Trophoblast cell (in vitro differentiated cells and primary cell): ENCODE results near the gene KDM5B.

Experiments
- DNase-seq, 2 donors: peaks; one replicate each; pipeline ENCODE4 v3.0.0-alpha.2; 2016
- H2AFZ ChIP-seq: 2 replicates; pipeline ENCODE4 v1.6.1; 2013; ENCODE audit warnings: low read length, moderate library complexity, mild to moderate bottlenecking; ENCODE audit not compliant: insufficient read depth, poor library complexity
- H2AK5ac ChIP-seq: 2 replicates; pipeline ENCODE4 v1.6.1; 2013; ENCODE audit warnings: mild to moderate bottlenecking, low read length
- H2BK120ac ChIP-seq: 2 replicates; pipeline ENCODE4 v1.6.1; 2013; ENCODE audit warnings: low read length, mild to moderate bottlenecking, moderate library complexity; ENCODE audit not compliant: insufficient read depth, poor library complexity
- H2BK12ac ChIP-seq: 2 replicates; pipeline ENCODE4 v1.6.1; 2013; ENCODE audit warnings: mild to moderate bottlenecking, low read length, moderate library complexity
- H2BK5ac ChIP-seq: 2 replicates; pipeline ENCODE4 v1.6.1; 2013; ENCODE audit warnings: low read length, low read depth, moderate library complexity, mild to moderate bottlenecking; ENCODE audit not compliant: poor library complexity
- H3K14ac ChIP-seq: 2 replicates; pipeline ENCODE4 v1.6.1; 2013; ENCODE audit warnings: mild to moderate bottlenecking, low read length
- H3K18ac ChIP-seq: 2 replicates; pipeline ENCODE4 v1.6.1; 2013; ENCODE audit warnings: mild to moderate bottlenecking, low read length
- H3K23ac ChIP-seq: 2 replicates; pipeline ENCODE4 v1.6.1; 2013; ENCODE audit warnings: low read length
- H3K27ac ChIP-seq: 2 replicates; pipeline ENCODE4 v1.5.1; 2013; ENCODE audit warnings: low read depth, mild to moderate bottlenecking, inconsistent platforms, low read length, moderate library complexity
- H3K27me3 ChIP-seq: 2 replicates; pipeline ENCODE4 v1.6.1; 2013; ENCODE audit warnings: inconsistent platforms, mild to moderate bottlenecking, low read length, moderate library complexity; ENCODE audit not compliant: insufficient read depth
- H3K36me3 ChIP-seq, 2 experiments: 1 replicate in 1 of 2; 2 replicates in 1 of 2; pipeline ENCODE4 v1.6.1; 2013; ENCODE audit warnings: low read length in 2 of 2, mild to moderate bottlenecking in 2 of 2, moderate library complexity in 1 of 2; ENCODE audit not compliant: insufficient read depth in 2 of 2, control insufficient read depth in 1 of 2
- H3K4ac ChIP-seq: 2 replicates; pipeline ENCODE4 v1.6.1; 2013; ENCODE audit warnings: low read depth, mild to moderate bottlenecking, low read length, moderate library complexity
- H3K4me1 ChIP-seq, 2 experiments: 1 replicate in 1 of 2; 2 replicates in 1 of 2; pipeline ENCODE4 v1.6.1; 2013; ENCODE audit warnings: low read length in 2 of 2, mild to moderate bottlenecking in 2 of 2, moderate library complexity in 1 of 2; ENCODE audit not compliant: insufficient read depth in 2 of 2, control insufficient read depth in 1 of 2
- H3K4me2 ChIP-seq: 2 replicates; pipeline ENCODE4 v1.6.1; 2013; ENCODE audit warnings: inconsistent platforms, mild to moderate bottlenecking, low read length, moderate library complexity
- H3K4me3 ChIP-seq: 2 replicates; pipeline ENCODE4 v1.5.1; 2013; ENCODE audit warnings: mild to moderate bottlenecking, low read depth, low read length, inconsistent platforms
- H3K79me1 ChIP-seq: one replicate; pipeline ENCODE4 v1.6.1; 2013; ENCODE audit warnings: low read length
- H3K79me2 ChIP-seq: 2 replicates; pipeline ENCODE4 v1.6.1; 2013; ENCODE audit warnings: low read length, mild to moderate bottlenecking; ENCODE audit not compliant: control insufficient read depth, insufficient read depth, poor library complexity
- H3K9ac ChIP-seq: 2 replicates; pipeline ENCODE4 v1.6.1; 2013; ENCODE audit warnings: mild to moderate bottlenecking, low read length
- H3K9me3 ChIP-seq: 2 replicates; pipeline ENCODE4 v1.6.1; 2013; ENCODE audit warnings: low read depth, mild to moderate bottlenecking, control low read depth, inconsistent platforms, low read length; ENCODE audit not compliant: insufficient read depth
- H4K12ac ChIP-seq: 2 replicates; pipeline ENCODE4 v1.6.1; 2013; ENCODE audit warnings: low read depth, mild to moderate bottlenecking, low read length, moderate library complexity
- H4K8ac ChIP-seq: 2 replicates; pipeline ENCODE4 v1.6.1; 2013; ENCODE audit warnings: low read depth, mild to moderate bottlenecking, low read length, moderate library complexity
- H4K91ac ChIP-seq: one replicate; pipeline ENCODE4 v1.6.1; 2013; ENCODE audit warnings: low read depth, mild to moderate bottlenecking, low read length, moderate library complexity
- WGBS: extraction: QIAGEN DNeasy Blood & Tissue Kit; methylation state at CpG from one replicate; pipeline ENCODE4 v1.1.7; 2013; ENCODE audit warnings: missing lambda C conversion rate; ENCODE audit not compliant: insufficient read length, insufficient coverage; ENCODE audit errors: extremely low coverage; 5-methylcytosine and 5-hydroxymethylcytosine counted together

KDM5B gene

DNA sequence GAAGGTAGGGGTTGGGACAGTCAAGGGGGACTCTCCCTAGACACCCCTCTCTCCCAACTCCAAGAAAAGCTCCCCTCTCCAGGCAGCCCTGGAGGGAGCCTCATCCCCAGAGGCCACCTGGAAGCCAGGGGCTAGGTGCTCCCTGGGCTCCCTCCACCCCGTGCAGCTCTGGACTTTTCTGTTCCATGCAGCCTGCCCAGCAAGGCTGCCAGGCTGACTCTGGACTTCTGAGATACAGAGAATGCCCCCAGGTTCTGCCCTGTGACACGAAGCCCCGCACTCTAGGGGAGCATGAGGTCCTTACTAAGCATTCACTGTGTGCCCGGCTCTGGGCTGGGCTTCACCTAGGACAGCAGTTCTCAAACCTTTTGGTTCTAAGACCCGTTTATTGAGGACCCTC lies 108.2 kb downstream of the KDM5B start:
- H4K91ac ChIP-seq = no peak overlapping the region
- H4K8ac ChIP-seq = no peak overlapping the region
- no peaks in the 10 kb centered on the region for H3K79me1 ChIP-seq
- no peak overlapping the region for H4K12ac ChIP-seq
- no peak overlapping the region for H3K14ac ChIP-seq
- no peak overlapping the region for H3K4me3 ChIP-seq
- no peak overlapping the region for H3K23ac ChIP-seq
- DNase-seq = no peak
- peaks cover 2% of the 10 kb centered on the region for H3K9me3 ChIP-seq
- H3K4me2 ChIP-seq = no peak overlapping the region
- no peak overlapping the region for H3K9ac ChIP-seq
- no CpG with 5 or more reads among the region's 5 CpGs for WGBS
- no peak overlapping the region for H3K27ac ChIP-seq
- no peak overlapping the region for H2BK5ac ChIP-seq
- no peaks in the 10 kb centered on the region for H3K79me2 ChIP-seq
- no peak overlapping the region for H3K4ac ChIP-seq
- H2AFZ ChIP-seq = no peak overlapping the region
- H3K27me3 ChIP-seq = no peaks in the 10 kb centered on the region
- H2BK12ac ChIP-seq = no peak overlapping the region
- no peak overlapping the region for H3K18ac ChIP-seq
- no peak overlapping the region for H2AK5ac ChIP-seq
- no peaks in the 10 kb centered on the region for H3K36me3 ChIP-seq
- H3K4me1 ChIP-seq = no peaks in the 10 kb centered on the region
- H2BK120ac ChIP-seq = no peak overlapping the region

DNA sequence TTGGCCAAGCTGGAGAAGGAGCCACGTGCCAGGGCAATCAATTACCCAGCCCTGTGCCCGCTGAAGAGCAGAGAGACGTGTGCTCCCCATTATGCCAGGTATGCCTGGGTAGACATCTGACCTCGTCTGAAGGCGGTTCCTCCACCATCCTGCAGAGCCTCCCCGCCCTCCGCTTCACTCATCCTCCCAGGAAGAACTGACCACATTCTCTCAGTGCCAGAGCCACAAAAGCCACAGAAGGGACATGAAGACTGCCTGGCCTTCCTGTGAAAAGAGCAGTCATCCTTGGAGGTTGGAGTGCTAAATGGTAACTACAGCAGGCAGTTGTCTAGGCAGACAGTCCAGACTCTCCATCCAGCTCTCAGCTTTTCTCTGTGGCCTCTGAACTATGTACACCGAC lies 109.9 kb downstream of the KDM5B start:
- Histone ChIP-seq H3K79me2 (no peaks in the 10 kb centered on the region), H3K4ac (no peak overlapping the region), H2AK5ac (no peak overlapping the region), H3K14ac (no peak overlapping the region), H3K27me3 (no peaks in the 10 kb centered on the region), H2BK120ac (no peak overlapping the region), H3K23ac (no peak overlapping the region), H3K18ac (no peak overlapping the region), H3K79me1 (no peaks in the 10 kb centered on the region), H3K4me1 (no peaks in the 10 kb centered on the region), H2BK5ac (no peak overlapping the region), H4K8ac (no peak overlapping the region), H2BK12ac (no peak overlapping the region), H4K12ac (no peak overlapping the region), H3K27ac (no peak overlapping the region), H3K9me3 (peaks cover 2% of the 10 kb centered on the region), H3K4me3 (no peak overlapping the region), H4K91ac (no peak overlapping the region), H3K36me3 (no peaks in the 10 kb centered on the region), H3K9ac (no peak overlapping the region), H3K4me2 (no peak overlapping the region), H2AFZ (no peak overlapping the region)
- no peak for DNase-seq
- WGBS = no CpG with 5 or more reads among the region's 8 CpGs

DNA sequence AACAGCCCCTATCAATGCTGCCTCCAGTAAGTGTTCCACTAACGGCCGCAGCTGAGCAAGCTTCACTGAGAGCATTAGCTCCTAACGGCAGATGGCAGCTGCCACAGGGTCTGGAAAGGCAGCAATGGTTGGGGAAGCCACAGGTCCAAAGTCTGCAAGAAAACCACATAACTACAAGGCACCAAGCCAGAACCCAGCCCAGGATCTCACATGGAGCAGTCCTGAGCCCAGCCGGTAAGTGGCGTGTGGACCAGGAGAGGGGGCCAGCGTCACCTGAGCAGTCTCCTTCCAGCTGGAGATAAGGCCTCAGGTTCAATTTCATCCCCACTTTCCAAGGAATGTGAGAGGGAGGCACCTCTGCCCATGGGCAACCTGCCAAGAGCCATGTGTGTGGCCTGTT lies 111.2 kb downstream of the KDM5B start:
- Histone ChIP-seq H3K79me2 (no peaks in the 10 kb centered on the region), H3K18ac (no peak overlapping the region), H4K91ac (no peak overlapping the region), H2AK5ac (no peak overlapping the region), H2BK120ac (no peak overlapping the region), H3K14ac (no peak overlapping the region), H3K9ac (no peak overlapping the region), H3K4ac (no peak overlapping the region), H2BK12ac (no peak overlapping the region), H3K4me2 (no peak overlapping the region), H3K79me1 (no peaks in the 10 kb centered on the region), H3K23ac (no peak overlapping the region), H3K4me3 (no peak overlapping the region), H2BK5ac (no peak overlapping the region), H3K27me3 (no peaks in the 10 kb centered on the region), H4K12ac (no peak overlapping the region), H2AFZ (no peak overlapping the region), H3K4me1 (no peaks in the 10 kb centered on the region), H3K27ac (no peak overlapping the region), H4K8ac (no peak overlapping the region), H3K9me3 (peaks cover 2% of the 10 kb centered on the region), H3K36me3 (no peaks in the 10 kb centered on the region)
- no CpG with 5 or more reads among the region's 6 CpGs for WGBS
- DNase-seq = no peak

DNA sequence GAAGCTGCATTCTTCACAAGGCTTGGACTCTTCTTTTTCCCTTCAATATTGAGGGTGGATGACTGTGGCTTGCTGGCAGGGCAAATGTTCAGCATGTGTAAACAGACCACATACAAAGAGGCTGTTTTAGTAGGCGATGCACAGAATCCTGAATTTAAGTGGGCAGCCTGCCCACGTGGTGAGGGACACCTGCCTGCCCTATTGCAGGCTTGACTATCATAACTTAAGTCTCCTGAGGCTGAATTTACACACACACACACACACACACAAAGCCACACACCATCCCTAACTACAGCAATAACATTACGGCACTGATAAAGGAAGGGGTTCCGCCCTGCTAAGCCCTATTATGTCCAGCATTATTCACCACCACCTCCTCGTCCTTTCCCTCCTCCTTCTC lies 113.9 kb downstream of the KDM5B start:
- H3K4ac ChIP-seq = no peak overlapping the region
- no peak overlapping the region for H3K4me3 ChIP-seq
- no CpG with 5 or more reads among the region's 5 CpGs for WGBS
- no peaks in the 10 kb centered on the region for H3K27me3 ChIP-seq
- no peak overlapping the region for H3K27ac ChIP-seq
- no peaks in the 10 kb centered on the region for H3K36me3 ChIP-seq
- H3K9ac ChIP-seq = no peak overlapping the region
- no peaks in the 10 kb centered on the region for H3K79me2 ChIP-seq
- no peak overlapping the region for H3K23ac ChIP-seq
- no peak overlapping the region for H4K91ac ChIP-seq
- no peak overlapping the region for H2AK5ac ChIP-seq
- H2BK5ac ChIP-seq = no peak overlapping the region
- no peak overlapping the region for H4K8ac ChIP-seq
- H3K18ac ChIP-seq = no peak overlapping the region
- H3K14ac ChIP-seq = no peak overlapping the region
- no peaks in the 10 kb centered on the region for H3K79me1 ChIP-seq
- H2AFZ ChIP-seq = no peak overlapping the region
- no peak overlapping the region for H4K12ac ChIP-seq
- H2BK120ac ChIP-seq = no peak overlapping the region
- H3K4me1 ChIP-seq = no peaks in the 10 kb centered on the region
- DNase-seq = no peak
- H2BK12ac ChIP-seq = no peak overlapping the region
- H3K4me2 ChIP-seq = no peak overlapping the region
- peaks cover 2% of the 10 kb centered on the region for H3K9me3 ChIP-seq
